ENCODE results near the gene MEGF6. TPM values are rescaled to one million over a fixed set of nuclear protein-coding genes. Genes with fewer than 3 reads are reported as not detected.

The MEGF6 gene
- total and polyA plus RNA-seq, 2 of the 8 experiments (the other 6 are each of a cell fraction or from before 2014, with no cell fraction given) = 4.1 to 14.8 TPM

DNA sequence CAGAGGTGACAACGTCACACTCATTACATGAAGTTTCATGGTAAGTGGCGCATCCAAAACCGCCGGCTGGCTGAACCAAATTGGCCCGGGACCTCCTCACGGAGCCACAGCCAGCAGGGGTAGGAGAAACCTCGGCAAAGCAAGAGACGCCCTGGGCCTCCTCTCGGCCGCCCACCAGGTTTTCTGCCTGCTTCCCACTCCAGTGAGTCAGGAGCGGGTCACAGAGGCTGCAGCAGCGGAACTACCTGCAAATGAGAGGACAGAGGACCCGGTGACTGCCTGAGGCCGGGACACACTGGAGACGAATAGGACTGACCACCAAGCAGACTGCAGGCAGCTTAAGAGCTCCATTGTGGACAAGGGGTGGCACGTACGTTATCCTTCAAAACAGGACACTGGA, 55.0 kb downstream of the MEGF6 start:
- Histone ChIP-seq H3K18ac (ENCODE audit: extremely low read depth, low read length) (no peak overlapping the region), H3K4me3 (ENCODE audit: extremely low read depth in 1 of 4, insufficient read depth in 2 of 4, low read depth in 3 of 4, low read length in 4 of 4) (no peak overlapping the region), H3K79me1 (ENCODE audit: low read depth, low read length) (no peaks in the 10 kb centered on the region), H2BK20ac (ENCODE audit: low read length) (no peak overlapping the region), H4K20me1 (replicated peaks in 1 of 2; ENCODE audit: control insufficient read depth in 1 of 2, insufficient read depth in 2 of 2, low read length in 2 of 2) (peaks cover 0 to 6% of the 10 kb centered on the region in 2 experiments), H3K14ac (ENCODE audit: insufficient read length) (no peak overlapping the region), H3K27me3 (replicated peaks in 1 of 4; ENCODE audit: control insufficient read depth in 3 of 4, extremely low read depth in 1 of 4, insufficient read depth in 3 of 4, low read length in 3 of 4) (no peaks in the 10 kb centered on the region), H3K36me3 (ENCODE audit: control insufficient read depth in 2 of 4, insufficient read depth in 4 of 4, low read length in 3 of 4) (no peaks in the 10 kb centered on the region), H2BK5ac (ENCODE audit: low read depth, low read length) (no peak overlapping the region), H2BK120ac (replicated peaks; ENCODE audit: low read depth, low read length) (no peak overlapping the region), H3K9me3 (ENCODE audit: insufficient read depth in 2 of 2, low read depth in 1 of 2, low read length in 1 of 2) (no peaks in the 10 kb centered on the region), H2AFZ (ENCODE audit: low read length) (no peak overlapping the region), H4K5ac (ENCODE audit: insufficient read length, low read depth, low read length) (no peak overlapping the region), H3K23me2 (ENCODE audit: low read depth, low read length) (no peaks in the 10 kb centered on the region), H3K27ac (ENCODE audit: low read depth, low read length) (no peak overlapping the region), H3K4me1 (replicated peaks in 1 of 4; ENCODE audit: control insufficient read depth in 3 of 4, insufficient read depth in 4 of 4, low read length in 3 of 4) (no peaks in the 10 kb centered on the region), H3K4ac (replicated peaks; ENCODE audit: insufficient read length, low read depth, low read length) (no peak overlapping the region), H3K23ac (ENCODE audit: insufficient read length) (no peak overlapping the region), H3K4me2 (ENCODE audit: insufficient read depth in 1 of 2, low read depth in 2 of 2, low read length in 2 of 2) (no peak overlapping the region), H2BK15ac (ENCODE audit: low read length) (no peak overlapping the region), H2BK12ac (ENCODE audit: low read depth, low read length) (no peak overlapping the region), H3K79me2 (ENCODE audit: control insufficient read depth in 1 of 2, insufficient read depth in 2 of 2, low read length in 2 of 2) (no peaks in the 10 kb centered on the region), H3K56ac (replicated peaks; ENCODE audit: insufficient read length, low read depth, low read length) (no peak overlapping the region), H2AK5ac (ENCODE audit: low read depth, low read length) (no peak overlapping the region), H4K8ac (ENCODE audit: extremely low read depth, insufficient read depth, low read length) (no peak overlapping the region), H4K91ac (replicated peaks; ENCODE audit: insufficient read length, low read length) (no peak overlapping the region), H3K9ac (replicated peaks in 1 of 4; ENCODE audit: extremely low read depth in 1 of 4, low read depth in 3 of 4, low read length in 3 of 4) (no peak overlapping the region)
- POLR2A ChIA-PET (ENCODE audit: partially characterized antibody) = interaction anchor here (1.2 kb wide), 2 partner anchors 9 to 11 kb away, joined by 3 read pairs; no protein-coding TSS in a partner anchor
- FAIRE-seq (no peak), DNase-seq (ENCODE audit: low read depth in 1 of 2, low spot score in 2 of 2) (no peak)
- CTCF ChIA-PET (ENCODE audit: partially characterized antibody) = interaction anchor here (0.9 to 10.5 kb wide), 10 partner anchors 9 to 103 kb away, joined by 3 to 73 read pairs (median 6); no protein-coding TSS in a partner anchor
- TF ChIP-seq ZNF274 (IDR thresholded peaks at IDR 0.05; ENCODE audit: borderline replicate concordance, extremely low read depth, low read length) = no peak
- no peak for TF ChIP-seq RNF2 (IDR thresholded peaks at IDR 0.05; ENCODE audit: borderline replicate concordance, low read depth, low read length, missing control alignments, poor library complexity, severe bottlenecking)
- no peak for TF ChIP-seq JUN (IDR thresholded peaks at IDR 0.05; ENCODE audit: low read depth, low read length)
- no peak for TF ChIP-seq YY1 (IDR thresholded peaks at IDR 0.05; ENCODE audit: low read depth, low read length)
- TF ChIP-seq HDAC6 (IDR thresholded peaks at IDR 0.05; ENCODE audit: low read depth, low read length) = no peak
- TF ChIP-seq GTF2F1 (IDR thresholded peaks at IDR 0.05; ENCODE audit: borderline replicate concordance, low read depth, low read length) = no peak
- WGBS, 2 experiments (ENCODE audit: extremely low coverage in 1 of 2, insufficient coverage in 1 of 2, insufficient read length in 1 of 2, insufficient replicate concordance in 2 of 2, low coverage in 1 of 2, low lambda C conversion rate in 2 of 2, missing lambda C conversion rate in 1 of 2) = 84% methylated on average over 14 of the region's 17 CpGs; no CpG with 5 or more reads in 1 of the 2 experiments

Data from H1 (cell line).